Stimulated activated CD8-positive, alpha-beta memory T cell treated with anti-CD3 and anti-CD28 coated beads, Interleukin-4, amount 100 ng/mL, for 4 hours (primary cell): ENCODE data around the gene KCNN1.
"Not testable (repeated sequence)": the region's sequence is repeated elsewhere in the genome, so short reads cannot be mapped to it uniquely, and the experiment has no call there.

ENCODE experiments used
- DNase-seq, 2 donors: peaks; one replicate each; pipeline ENCODE4 v3.0.0-alpha.2; 2020; ENCODE audit warnings: low read depth in 2 of 2, low spot score in 1 of 2

Gene KCNN1

DNA sequence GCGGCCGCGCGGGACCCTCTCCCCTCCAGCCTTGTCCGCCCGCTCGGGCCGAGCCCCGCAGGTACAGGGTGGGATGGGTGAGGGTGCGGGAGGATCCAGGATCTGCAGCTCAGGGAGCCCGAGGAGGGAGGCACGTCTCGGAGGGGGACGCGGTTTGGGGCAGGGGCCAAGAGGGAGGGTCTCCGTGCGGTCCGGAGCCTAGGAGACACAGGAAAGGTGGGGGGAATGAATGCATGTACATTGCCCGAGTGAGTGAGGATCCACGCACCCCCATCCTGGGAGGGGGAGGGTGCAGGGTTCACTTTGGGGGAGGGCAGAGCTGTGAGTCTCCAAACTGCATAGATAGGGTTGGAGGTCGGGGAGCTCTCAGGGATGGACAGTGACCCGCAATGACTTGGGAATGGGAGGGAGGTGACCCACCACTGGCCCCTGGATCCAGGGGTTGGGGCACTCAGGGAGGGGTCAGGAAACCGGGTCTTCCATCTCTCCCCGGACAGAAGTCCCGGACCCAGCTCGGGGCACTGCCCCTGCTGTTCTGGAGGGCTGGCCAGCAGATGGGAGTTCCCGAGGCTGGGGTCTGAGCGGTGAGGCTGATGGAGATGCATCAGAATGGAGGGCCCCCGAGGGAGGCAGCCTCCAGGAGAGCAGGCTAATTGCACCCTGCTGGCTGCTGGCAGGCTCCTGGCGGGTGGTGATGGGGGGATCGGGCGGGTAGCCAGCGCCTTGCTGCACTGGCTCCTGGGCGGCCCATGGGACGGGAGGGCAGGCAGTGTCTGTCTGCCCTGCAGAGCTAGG lies 547 bp downstream of the KCNN1 start:
- no peak for DNase-seq

DNA sequence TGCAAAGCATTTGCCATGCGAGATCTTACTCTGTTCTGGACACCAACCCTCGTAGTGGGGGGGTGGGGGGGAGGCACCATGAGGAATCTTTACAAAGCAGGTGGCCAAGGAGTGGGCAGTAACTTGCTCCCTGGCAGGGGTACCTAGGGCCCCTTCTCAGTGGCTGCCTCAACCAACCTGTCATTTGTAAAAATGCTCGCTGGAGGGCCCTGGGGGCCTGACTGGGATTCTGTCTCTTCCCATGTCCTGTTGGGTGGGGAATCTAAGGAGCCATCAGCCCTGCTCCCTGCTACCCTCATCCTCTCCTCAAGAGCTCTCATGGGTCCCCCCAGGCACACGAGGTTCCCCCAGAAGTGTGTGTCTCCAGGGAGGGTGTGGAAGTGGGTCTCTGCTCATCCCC lies 1.5 kb downstream of the KCNN1 start:
- DNase-seq, result no peak

DNA sequence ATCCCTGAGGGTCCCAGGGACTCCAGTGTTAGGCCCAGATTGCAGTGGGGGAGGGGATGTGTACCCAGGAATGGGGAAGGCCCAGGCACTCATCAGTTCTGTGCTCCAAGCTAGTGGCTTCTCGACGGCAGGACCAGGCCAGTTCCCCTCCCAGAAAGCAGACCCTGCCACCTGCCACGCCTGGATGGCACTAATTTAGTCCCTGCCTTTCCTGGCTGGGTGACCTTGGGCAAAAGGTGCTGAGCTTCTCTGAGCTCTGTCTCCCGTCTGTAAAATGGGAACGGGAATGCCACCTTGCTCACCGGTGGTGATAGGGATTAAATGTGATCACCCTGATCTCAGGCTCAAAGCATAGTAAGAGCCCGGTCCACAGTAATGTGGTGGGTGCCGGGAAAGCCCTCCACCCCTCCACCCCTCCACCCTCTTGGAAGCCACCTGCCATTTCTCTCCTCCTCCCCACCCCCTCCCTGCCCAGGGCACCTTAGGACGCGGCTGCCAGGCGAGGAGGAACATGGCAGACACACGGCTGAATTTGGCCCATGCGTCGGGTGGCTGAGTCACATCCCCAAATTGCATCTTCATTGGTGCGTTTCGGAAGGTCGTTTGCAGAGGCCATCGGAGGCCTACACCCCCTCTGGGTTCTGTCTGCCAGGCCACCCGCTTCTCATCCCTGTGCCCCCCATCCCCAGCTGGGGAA lies 2.3 kb downstream of the KCNN1 start:
- no peak for DNase-seq

DNA sequence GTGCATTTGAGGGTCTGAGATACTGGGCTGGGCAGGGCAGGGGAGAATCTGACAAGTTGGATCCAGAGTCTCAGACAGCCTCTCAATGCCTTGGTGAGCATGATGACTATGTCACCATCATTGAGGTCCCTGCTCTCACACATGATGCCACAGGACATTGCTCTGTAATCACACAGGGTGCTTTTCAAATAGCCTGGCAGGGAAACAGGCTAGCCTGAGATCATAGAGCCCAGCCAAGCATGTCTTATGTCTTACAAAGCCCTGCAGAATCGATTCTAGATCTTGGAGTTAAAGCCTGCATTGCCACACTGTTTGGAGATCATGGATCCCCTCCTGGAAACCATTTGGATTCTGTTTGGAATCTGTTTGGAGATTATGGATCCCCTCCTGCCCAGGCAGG lies 5.3 kb downstream of the KCNN1 start:
- DNase-seq, result no peak

DNA sequence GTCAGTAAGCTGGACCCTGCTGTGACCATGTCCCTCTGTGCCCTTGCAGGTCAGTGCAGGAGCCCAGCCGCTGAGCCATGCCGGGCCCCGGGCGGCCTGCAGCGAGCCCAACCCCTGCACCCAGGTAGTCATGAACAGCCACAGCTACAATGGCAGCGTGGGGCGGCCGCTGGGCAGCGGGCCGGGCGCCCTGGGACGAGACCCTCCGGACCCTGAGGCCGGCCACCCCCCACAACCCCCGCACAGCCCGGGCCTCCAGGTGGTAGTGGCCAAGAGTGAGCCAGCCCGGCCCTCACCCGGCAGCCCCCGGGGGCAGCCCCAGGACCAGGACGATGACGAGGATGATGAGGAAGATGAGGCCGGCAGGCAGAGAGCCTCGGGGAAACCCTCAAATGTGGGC lies 6.9 kb downstream of the KCNN1 start:
- no peak for DNase-seq

DNA sequence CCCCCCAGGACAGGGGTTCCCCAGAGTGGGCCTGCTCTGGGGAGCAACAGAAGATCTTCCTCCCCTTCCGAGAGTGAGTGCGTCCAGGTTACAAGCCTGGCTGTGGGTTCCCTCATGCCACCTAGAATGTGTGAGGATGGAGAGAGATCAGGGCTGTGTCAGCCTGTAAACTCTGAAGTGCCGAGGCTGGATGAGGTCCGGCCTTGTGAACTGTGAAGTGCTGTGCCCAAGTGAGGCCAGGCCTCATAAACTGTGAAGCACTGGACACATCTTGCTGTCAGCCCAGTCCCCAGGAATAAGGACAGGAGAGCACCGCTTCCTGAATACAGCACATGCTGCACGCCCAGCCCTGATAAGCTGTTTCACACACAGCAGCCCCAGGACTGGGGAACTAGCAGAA lies 7.6 kb downstream of the KCNN1 start:
- DNase-seq, result no peak

DNA sequence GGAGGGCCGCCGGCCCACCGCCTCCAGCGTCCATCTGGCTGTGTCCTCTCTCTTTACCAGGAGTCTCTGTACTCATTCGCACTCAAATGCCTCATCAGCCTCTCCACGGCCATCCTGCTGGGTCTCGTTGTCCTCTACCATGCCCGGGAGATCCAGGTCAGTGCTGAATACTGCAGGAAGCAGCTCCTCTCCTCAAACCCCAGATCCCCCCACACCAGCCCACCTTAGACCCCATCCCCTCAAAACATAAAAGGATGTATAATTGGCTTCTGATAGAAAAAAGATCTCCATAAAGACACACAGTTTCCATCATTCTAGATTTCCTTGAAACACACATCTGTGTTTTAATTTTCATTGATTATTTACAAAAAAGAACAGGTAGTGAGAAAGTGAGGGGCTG lies 8.1 kb downstream of the KCNN1 start:
- DNase-seq, result no peak

DNA sequence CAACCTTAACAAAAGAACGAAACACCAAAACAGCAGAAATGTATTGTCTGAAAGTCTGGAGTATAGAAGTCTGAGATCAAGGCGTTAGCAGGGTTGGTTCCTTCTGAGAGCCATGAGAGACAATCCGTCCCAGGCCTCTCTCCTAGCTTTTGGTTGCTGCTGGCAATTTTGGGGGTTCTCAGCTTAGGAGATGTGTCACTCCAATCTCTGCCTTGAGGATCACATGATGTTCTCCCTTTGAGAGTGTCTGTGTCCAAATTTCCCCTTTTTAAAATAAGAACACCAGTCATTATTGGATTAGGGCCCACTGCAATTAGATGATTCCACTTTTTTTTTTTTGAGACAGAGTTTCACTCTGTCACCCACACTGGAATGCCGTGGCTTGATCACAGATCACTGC lies 10.1 kb downstream of the KCNN1 start:
- DNase-seq, result no peak

DNA sequence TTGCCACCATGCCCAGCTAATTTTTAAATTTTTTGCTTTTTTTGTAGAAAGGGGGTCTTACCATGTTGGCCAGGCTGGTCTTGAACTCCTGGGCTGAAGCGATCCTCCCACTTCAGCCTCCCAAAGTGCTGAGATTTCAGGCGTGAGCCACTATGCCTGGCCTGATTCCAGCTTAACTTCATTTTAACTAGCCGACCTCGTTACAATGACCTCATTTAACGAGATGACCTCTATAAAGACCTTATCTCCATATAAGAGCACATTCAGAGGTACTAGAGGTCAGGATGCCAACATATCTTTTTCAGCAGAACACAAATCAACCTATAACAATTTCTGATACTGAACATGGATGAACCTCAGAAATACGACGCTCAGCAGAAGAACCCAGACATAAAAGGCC lies 10.6 kb downstream of the KCNN1 start:
- no peak for DNase-seq

DNA sequence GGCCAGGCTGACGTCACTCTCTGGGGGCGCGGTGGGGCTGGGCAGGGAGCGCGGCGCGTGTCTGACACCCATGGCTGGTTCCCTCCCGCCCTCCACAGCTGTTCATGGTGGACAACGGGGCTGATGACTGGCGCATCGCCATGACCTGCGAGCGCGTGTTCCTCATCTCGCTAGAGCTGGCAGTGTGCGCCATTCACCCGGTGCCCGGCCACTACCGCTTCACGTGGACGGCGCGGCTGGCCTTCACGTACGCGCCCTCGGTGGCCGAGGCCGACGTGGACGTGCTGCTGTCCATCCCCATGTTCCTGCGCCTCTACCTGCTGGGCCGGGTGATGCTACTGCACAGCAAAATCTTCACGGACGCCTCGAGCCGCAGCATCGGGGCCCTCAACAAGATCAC lies 14.7 kb downstream of the KCNN1 start:
- no peak for DNase-seq

DNA sequence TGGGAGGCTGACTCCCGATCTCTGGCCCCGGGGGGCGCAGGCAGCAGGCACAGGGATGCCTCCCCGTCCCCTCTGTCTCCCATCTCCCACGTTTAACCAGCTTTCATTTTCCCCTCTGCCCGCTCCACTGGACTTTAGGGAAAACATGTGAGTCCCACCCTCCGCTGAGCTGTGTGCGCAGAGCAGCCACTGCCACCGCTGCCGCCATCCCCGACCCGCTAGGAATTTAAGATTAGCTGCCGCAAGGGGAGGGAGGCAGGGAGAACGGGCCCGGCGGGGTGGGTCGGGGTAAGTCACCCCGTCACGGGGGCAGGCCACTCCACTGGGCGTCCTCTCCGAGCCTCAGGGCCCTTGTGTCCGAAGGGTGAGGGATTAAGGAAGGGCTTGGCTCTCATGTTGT lies 15.5 kb downstream of the KCNN1 start:
- no peak for DNase-seq

DNA sequence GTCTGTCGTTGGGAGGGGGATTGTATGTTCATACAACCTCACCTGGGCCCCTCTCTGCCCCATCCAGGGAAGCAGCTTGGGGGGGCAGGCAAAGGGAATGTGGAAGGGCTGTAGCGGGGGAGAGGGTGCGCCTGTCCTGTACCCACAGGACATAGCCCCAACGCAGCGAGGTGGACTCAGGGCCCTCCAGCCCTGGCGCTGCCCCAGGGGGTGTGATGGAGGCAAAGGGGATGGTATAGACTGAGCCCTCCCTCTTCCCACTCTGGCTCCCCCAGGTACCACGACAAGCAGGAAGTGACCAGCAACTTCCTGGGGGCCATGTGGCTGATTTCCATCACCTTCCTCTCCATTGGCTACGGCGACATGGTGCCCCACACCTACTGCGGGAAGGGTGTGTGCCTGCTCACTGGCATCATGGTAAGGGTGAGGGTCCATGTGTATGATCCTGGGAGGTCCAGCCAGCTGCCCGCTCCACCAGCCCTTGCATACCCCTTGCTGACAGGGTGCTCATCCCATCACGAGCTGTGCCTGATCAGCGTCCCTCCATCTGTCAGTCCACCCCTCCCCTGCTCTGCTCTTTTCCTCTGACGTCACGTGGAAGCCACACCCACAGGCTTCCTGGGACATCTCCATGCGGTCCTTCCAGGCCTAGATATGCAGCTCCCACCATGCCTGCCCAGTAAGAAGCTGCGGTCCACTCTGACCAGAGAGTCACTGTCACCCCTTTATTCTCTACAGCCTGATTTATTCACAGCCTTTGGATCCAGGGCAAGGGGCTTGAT lies 18.3 kb downstream of the KCNN1 start:
- no peak for DNase-seq

DNA sequence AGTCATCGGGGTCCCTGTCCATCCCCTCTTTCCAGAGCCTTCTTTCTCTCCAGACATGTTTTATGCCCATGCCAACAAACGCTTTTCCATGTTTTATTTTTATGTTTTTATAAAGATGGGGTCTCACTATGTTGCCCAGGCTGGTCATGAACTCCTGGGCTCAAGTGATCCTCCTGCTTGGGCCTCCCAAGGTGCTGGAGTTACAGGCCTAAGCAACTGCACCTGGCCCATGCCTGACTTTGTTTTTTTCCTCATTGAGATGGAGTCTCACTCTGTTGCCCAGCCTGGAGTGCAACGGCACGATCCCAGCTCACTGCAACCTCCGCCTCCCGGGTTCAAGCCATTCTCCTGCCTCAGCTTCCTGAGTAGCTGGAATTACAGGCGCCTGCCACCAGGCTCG lies 19.7 kb downstream of the KCNN1 start:
- DNase-seq, result not testable (repeated sequence)

DNA sequence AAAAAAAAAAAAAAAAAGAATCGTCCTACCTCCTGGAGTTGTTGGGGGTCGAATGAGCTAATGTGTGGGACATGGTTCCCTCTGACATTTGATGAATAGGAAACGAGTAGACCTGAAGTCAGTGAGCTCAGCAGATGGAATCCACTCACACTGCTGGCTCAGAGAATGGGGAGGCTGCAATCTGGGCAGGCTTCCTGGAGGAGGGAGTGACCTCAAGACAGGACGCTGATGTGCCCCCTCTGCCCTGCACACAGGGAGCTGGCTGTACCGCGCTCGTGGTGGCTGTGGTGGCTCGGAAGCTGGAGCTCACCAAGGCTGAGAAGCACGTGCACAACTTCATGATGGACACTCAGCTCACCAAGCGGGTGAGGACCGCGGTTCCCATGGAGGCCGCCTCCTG lies 21.3 kb downstream of the KCNN1 start:
- no peak for DNase-seq

DNA sequence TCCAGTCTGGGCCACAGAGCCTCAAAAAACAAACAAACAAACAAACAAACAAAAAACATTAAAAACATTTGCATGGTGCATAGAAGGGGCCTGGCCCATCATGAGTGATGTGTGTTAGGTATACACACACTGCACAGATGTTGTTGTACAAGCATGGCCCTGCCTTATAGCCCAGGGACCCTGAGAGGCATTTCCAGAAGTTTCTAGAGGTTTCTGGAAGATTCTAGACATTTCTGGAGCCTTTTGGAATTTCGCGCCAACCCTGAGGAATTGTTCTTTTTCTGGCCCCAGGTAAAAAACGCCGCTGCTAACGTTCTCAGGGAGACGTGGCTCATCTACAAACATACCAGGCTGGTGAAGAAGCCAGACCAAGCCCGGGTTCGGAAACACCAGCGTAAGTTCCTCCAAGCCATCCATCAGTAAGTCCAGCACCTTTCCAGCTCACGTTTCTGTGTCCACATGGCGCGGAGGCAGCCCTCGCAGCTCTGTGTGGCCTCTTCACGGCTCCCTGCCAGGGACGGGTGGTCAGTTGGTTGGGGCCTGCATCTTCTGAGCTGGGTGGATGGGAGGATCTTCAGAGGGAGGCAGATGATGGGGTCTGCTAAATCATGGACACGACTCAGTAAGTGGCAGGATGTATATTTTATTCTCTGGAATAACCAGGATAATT lies 22.7 kb downstream of the KCNN1 start:
- DNase-seq, result no peak

DNA sequence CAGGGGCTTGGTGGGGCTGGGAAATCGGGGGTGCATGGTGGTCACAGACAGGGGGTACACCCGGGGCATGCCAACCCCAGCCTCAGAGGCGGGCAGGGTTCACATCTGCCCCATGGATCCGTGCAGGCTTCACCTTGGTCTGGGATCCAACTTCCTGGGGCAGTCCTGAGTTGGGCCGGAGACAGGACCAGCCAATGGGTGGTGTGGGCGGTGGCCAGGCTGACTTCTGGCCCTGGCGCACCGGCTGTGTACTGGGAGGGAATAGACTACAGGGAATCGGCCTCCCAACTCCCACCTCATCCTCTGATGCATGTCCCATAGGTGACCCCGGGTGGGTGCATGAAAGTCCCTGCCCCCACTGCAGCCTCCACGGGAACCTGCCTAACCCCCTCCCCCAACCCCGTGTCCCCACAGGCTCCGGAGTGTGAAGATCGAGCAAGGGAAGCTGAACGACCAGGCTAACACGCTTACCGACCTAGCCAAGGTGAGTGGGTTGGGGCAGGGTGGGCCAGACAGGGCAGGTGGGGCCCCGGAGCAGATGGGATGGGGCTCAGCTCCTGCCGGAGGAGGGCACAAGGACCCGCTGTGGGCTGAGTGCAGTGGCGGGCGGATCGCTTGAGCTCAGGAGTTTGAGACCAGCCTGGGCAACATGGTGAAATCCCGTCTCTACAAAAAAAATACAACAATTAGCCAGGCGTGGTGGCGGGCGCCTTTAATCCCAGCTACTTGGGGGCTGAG lies 26.3 kb downstream of the KCNN1 start:
- no peak for DNase-seq

DNA sequence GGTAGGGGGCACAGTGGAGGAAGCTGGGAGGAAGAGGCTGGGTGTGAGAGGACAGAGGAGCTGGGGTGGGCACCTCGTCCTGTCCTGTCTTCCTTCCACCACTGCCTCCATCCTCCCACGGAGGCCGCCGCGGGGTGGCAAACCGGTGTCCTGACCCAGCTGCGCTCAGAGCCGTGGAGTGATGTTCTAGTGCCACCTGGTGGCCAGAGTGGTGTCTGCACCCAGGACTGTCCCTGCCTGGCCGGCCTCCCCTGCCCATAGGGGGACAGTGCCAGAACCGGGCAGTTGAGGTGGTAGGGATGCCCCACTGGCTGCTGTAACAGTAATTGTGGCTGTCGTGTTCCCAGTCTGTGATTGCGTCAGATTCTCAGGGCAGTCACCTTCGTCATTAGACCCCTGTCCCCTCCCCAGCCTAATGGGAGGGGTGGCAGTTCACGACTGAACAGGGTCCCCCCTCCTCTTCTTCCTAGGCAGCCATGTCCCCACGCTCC lies 30.0 kb downstream of the KCNN1 start:
- DNase-seq, result peak; percentile 66 to 81

DNA sequence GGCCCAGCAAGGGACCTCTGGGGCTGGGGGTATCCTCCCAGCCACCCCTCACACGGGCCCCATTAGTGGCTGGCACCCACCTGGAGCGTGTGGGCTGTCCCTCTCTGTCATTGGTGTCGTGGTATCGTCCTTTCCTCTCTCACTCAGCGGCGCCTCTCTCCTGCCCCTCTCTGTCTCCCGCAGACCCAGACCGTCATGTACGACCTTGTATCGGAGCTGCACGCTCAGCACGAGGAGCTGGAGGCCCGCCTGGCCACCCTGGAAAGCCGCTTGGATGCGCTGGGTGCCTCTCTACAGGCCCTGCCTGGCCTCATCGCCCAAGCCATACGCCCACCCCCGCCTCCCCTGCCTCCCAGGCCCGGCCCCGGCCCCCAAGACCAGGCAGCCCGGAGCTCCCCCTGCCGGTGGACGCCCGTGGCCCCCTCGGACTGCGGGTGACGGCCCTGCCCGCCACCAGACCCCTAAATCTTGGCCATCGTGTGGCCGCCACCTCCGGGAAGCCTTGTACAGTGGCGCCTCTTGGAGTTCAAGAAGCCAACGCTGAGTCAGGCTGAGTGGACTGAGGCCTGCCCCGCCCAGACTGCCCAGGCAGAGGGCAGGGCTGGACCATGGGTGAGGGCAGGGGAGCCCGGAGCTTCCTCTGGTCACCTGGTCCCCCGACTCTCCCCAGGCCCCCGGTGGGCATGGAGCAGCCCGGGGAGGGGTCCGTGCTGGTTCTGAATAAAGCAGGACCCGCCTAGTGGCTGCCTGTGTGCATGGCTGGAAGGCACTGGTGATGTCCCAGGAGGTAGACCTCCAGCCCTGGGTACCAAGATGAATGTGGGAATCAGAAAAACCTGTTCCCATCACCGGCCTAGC lies 31.3 kb downstream of the KCNN1 start:
- DNase-seq, result no peak

DNA sequence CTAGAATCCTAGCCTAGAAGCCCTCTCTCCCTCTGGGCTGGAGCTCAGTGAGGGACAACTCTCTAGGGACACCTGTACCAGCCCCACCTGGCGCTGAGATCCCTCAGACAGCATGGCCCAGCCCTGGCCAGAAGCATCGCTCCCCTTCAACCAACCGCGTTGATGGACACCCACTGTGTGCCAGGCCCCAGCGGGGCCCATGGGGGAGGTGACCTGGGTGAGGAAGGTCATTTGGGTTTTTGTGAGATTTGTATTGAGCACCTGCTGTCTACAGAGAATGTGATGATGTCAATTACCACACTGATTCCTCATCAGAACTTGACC lies 31.9 kb downstream of the KCNN1 start:
- no peak for DNase-seq
